Measurements from ENCODE around the gene CBX4. TPM values are rescaled to one million over a fixed set of nuclear protein-coding genes. Genes with fewer than 3 reads are reported as not detected.

The CBX4 gene
- total and polyA plus RNA-seq, 2 of the 13 experiments (the other 11 are each of a cell fraction or from before 2014, with no cell fraction given): 25.8 to 50.8 TPM

DNA sequence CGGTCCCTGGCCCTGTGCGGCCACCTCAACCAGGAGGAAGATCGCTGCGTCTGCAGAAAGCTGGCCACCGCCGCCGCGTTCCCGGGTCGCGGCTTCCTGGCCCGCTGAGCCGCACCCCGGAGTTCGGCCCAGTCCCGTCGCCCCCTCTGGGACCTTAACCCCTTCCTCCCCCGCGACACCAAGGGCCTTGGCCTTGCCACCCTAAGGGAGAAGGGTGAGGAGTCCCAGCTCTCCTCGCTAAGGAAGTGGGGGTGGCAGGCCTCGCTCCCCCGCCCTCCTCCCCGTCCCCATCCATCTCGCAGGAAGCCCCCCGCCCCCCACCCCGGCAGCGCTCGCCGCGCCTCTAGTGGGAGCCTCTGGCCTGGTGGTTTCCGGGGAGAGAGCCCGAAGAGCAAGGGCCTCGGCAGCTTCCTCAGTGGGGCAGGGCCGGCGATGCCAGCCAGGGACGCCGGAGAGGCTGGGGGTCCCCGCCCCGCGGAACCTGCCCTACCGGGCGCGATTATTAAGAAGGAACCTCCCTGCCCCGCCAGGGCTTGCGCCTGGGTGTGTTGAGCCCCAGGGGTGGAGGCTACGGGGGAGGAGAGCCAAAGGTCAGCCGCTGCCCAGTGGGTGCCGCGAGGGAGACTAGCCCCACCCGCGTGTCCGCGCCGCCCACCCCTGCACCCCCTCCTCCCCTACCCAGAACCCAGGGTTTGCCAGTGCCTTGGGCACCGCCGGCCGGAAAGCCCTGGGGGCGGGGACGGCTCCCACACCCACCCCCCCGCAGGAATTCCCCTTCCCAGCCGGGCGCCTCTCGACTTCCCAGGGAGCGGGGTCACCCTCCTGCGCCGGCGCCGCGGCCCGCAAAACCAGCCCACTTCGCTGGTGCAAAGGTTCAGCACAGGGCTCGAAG lies 6.8 kb downstream of the CBX4 start:
- ChIA-PET POLR2A (interaction anchor here (0.8 to 11.1 kb wide), 8 partner anchors 13 to 157 kb away, joined by 3 to 274 read pairs (median 5); partner anchors contain the start of gene CBX8), CTCF (ENCODE audit: low intra/inter-chr PET ratio, low total read pairs) (interaction anchor here (1.1 kb wide), 1 partner anchor 43 kb away, joined by 3 read pairs; no protein-coding TSS in a partner anchor)
- H3K4me3 ChIP-seq (replicated peaks in 1 of 3; ENCODE audit: insufficient read depth in 1 of 3, low read depth in 2 of 3, low read length in 3 of 3): peak overlapping the region; percentile 62 to 79 (median 73)
- H3K27ac ChIP-seq (ENCODE audit: extremely low read length, insufficient read depth, low read length): peak overlapping the region; percentile 82
- 1% methylated on average over 10 of the region's 72 CpGs for WGBS (ENCODE audit: low lambda C conversion rate)
- intact Hi-C loops (cut with micrococcal nuclease; ENCODE audit: unreplicated experiment): loop anchor here (1.0 to 10.0 kb wide), 3 partner anchors 21 to 88 kb away; no protein-coding TSS in a partner anchor
- H3K27me3 ChIP-seq (ENCODE audit: control insufficient read depth in 1 of 2, insufficient read depth in 2 of 2, low read length in 2 of 2): no peaks in the 10 kb centered on the region; a peak in 1 of 5 replicates
- ATAC-seq (peak; percentile 45), FAIRE-seq (peak; percentile 92), DNase-seq (ENCODE audit: low spot score) (peak; percentile 85)
- peaks cover 33% of the 10 kb centered on the region; the same call in 1 of the 2 replicates for H4K20me1 ChIP-seq (ENCODE audit: insufficient read depth, low read length)
- no TSS peak for BruUV-seq (replicated peaks)
- H3K4me2 ChIP-seq (ENCODE audit: low read depth, low read length): peak overlapping the region; percentile 88
- H3K36me3 ChIP-seq (replicated peaks in 1 of 2; ENCODE audit: control insufficient read depth in 1 of 2, insufficient read depth in 2 of 2, low read length in 2 of 2): peaks cover 10 to 12% of the 10 kb centered on the region in 2 experiments
- H3K9me3 ChIP-seq (ENCODE audit: low read length): no peaks in the 10 kb centered on the region
- H2AFZ ChIP-seq (ENCODE audit: low read length): no peak overlapping the region
- in situ Hi-C loops (cut with HindIII; ENCODE audit: extremely low pct_ligation_motif_present, low pct_unique_long_range_greater_than_20kb): no loop called here
- peaks cover 28% of the 10 kb centered on the region for H3K79me2 ChIP-seq (ENCODE audit: insufficient read depth, low read length)
- H3K9ac ChIP-seq (ENCODE audit: insufficient read depth, low read depth, low read length): peak overlapping the region; percentile 83
- H3K4me1 ChIP-seq (ENCODE audit: insufficient read depth, low read length): peaks cover 85% of the 10 kb centered on the region
- no peak for TF ChIP-seq MIER2 (CRISPR knock-in tag; IDR thresholded peaks at IDR 0.05)
- TF ChIP-seq, protein P1, sequence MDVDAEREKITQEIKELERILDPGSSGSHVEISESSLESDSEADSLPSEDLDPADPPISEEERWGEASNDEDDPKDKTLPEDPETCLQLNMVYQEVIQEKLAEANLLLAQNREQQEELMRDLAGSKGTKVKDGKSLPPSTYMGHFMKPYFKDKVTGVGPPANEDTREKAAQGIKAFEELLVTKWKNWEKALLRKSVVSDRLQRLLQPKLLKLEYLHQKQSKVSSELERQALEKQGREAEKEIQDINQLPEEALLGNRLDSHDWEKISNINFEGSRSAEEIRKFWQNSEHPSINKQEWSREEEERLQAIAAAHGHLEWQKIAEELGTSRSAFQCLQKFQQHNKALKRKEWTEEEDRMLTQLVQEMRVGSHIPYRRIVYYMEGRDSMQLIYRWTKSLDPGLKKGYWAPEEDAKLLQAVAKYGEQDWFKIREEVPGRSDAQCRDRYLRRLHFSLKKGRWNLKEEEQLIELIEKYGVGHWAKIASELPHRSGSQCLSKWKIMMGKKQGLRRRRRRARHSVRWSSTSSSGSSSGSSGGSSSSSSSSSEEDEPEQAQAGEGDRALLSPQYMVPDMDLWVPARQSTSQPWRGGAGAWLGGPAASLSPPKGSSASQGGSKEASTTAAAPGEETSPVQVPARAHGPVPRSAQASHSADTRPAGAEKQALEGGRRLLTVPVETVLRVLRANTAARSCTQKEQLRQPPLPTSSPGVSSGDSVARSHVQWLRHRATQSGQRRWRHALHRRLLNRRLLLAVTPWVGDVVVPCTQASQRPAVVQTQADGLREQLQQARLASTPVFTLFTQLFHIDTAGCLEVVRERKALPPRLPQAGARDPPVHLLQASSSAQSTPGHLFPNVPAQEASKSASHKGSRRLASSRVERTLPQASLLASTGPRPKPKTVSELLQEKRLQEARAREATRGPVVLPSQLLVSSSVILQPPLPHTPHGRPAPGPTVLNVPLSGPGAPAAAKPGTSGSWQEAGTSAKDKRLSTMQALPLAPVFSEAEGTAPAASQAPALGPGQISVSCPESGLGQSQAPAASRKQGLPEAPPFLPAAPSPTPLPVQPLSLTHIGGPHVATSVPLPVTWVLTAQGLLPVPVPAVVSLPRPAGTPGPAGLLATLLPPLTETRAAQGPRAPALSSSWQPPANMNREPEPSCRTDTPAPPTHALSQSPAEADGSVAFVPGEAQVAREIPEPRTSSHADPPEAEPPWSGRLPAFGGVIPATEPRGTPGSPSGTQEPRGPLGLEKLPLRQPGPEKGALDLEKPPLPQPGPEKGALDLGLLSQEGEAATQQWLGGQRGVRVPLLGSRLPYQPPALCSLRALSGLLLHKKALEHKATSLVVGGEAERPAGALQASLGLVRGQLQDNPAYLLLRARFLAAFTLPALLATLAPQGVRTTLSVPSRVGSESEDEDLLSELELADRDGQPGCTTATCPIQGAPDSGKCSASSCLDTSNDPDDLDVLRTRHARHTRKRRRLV (CRISPR knock-in tag; IDR thresholded peaks at IDR 0.05): 0 out of 2 replicates have a peak, but pooled peaks have one; percentile 37
- TF ChIP-seq HOXA7 (CRISPR knock-in tag; IDR thresholded peaks at IDR 0.05): no peak
- peak; percentile 97 for TF ChIP-seq ZNF441 (CRISPR knock-in tag; IDR thresholded peaks at IDR 0.05; ENCODE audit: borderline replicate concordance)
- no peak for TF ChIP-seq CERS6 (CRISPR knock-in tag; IDR thresholded peaks at IDR 0.05)
- no peak; the same call in 1 of the 2 replicates for TF ChIP-seq YEATS4 (CRISPR knock-in tag; IDR thresholded peaks at IDR 0.05; ENCODE audit: borderline replicate concordance)
- TF ChIP-seq FOXO1 (CRISPR knock-in tag; IDR thresholded peaks at IDR 0.05): no peak
- no peak for TF ChIP-seq NFATC3 (CRISPR knock-in tag; IDR thresholded peaks at IDR 0.05)
- TF ChIP-seq NPAS2 (CRISPR knock-in tag; IDR thresholded peaks at IDR 0.05; ENCODE audit: borderline replicate concordance): no peak
- peak; percentile 93 for TF ChIP-seq PCBP1 (IDR thresholded peaks at IDR 0.05; ENCODE audit: borderline replicate concordance, low read depth, low read length)
- TF ChIP-seq PHB2 (IDR thresholded peaks at IDR 0.05; ENCODE audit: partially characterized antibody): no peak
- peak; percentile 41 for TF ChIP-seq PTBP1 (IDR thresholded peaks at IDR 0.05; ENCODE audit: low read depth, low read length, poor library complexity, severe bottlenecking)
- TF ChIP-seq SMC3 (IDR thresholded peaks at IDR 0.05; ENCODE audit: low read length): no peak
- TF ChIP-seq MED8 (CRISPR knock-in tag; IDR thresholded peaks at IDR 0.05; ENCODE audit: insufficient replicate concordance): no peak
- TF ChIP-seq RARA (CRISPR knock-in tag; IDR thresholded peaks at IDR 0.05): peak; percentile 59
- TF ChIP-seq ELK4 (CRISPR knock-in tag; IDR thresholded peaks at IDR 0.05; ENCODE audit: borderline replicate concordance): 0 out of 2 replicates have a peak, but pooled peaks have one; percentile 33
